GM12874 (cell line): ENCODE data around the gene EVI5L.

ENCODE experiments used
- CTCF ChIP-seq: IDR thresholded peaks from 2 replicates; pipeline ENCODE4 v1.5.1; 2011; ENCODE audit warnings: low read depth, mild to moderate bottlenecking, control low read depth, low read length, moderate library complexity; ENCODE audit not compliant: insufficient read depth

The EVI5L gene

GRCh38 chr19:7841751-7842660 lies 12.0 kb downstream of the EVI5L start:
- TF ChIP-seq CTCF = no peak

- TF ChIP-seq CTCF = no peak
Observed at GRCh38 chr19:7842661-7843294, 12.8 kb downstream of the EVI5L start.

DNA sequence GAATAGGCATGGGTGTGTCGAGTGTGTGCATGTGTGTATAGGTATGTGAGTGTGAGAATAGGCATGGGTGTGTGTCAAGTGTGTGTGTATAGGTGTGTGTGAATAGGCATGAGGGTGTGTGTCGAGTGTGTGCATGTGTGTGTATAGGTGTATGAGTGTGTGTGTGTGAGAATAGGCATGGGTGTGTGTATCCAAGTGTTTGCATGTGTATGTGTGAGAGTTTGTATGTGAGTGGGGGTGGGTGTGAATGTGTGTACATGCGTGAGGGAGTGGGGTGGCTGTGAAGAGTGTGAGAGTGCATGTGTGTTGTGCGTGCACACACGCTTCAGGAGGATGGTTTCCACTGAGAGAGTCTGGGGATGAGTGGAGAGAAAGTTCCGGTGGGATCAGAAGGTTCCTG lies 13.5 kb downstream of the EVI5L start:
- TF ChIP-seq CTCF = no peak

DNA sequence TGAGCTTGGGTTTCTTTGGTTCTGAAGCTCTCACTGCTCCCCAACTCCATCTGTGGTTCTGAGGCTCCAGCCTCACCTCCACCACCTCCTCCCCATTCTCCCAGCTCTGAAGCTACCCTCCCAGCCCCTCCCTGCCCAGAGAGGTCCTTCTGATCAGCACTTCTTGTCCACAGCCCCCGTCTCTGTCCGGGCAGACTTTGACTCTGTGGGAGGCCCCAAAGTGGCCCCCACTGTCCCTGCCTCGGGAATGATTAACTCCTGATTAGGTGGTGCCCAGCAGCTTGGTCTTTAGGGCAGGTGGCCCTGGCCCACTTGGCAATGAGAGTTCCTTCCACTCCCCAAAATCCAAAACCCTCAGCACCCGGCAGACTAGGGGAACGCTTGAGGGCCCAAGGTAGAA lies 14.4 kb downstream of the EVI5L start:
- TF ChIP-seq CTCF = no peak

DNA sequence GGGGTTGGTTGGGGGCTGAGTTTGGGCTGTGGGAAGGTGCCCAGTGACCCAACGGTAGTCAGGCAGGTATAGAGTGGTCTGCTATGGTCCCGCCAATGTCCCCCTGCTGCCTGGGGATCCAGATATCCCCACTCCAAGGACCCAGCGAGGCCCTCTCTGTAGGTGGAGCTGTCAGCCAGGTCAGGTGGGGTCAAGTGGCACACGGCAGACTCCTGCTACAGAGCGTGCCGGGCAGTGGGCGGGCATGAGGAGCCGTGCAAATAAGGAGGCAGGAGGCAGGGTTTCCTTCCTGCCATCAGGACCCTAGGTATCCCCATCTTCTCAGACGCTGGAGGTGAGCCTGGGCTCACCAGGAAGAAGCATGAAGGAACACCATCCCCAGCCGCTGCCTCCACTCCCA lies 14.9 kb downstream of the EVI5L start:
- no peak for TF ChIP-seq CTCF

- TF ChIP-seq CTCF = no peak
Observed at GRCh38 chr19:7845390-7846154, 15.6 kb downstream of the EVI5L start.

DNA sequence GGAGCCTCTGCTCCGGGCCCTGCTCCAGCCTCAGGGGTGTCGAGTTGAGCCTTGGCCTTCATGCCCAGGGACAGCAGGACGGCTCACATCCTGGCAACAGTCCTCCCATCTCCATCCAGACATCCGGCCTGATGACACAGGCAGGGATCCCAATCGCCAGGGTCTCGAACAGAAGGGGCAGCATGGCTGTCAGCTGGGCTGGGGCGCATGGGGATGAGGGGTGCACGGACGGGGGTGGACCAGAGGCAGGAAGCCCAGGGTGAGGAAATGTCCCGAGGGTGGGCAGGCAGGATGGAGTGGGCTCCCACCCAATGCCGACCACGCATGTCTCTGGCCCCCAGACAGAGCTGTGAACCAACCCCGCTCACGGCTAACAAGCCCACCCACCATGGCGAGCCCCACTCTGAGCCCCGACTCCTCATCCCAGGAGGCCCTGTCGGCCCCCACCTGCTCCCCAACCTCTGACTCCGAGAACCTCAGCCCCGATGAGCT lies 16.2 kb downstream of the EVI5L start:
- TF ChIP-seq CTCF = no peak
